Activated naive CD4-positive, alpha-beta T cell (primary cell): ENCODE data around the gene MMS22L.

Experiments
- DNase-seq, 4 experiments: peaks; one replicate each; lab custom pipeline; 2025; lab: John Stamatoyannopoulos, UW

The MMS22L gene, protein sequence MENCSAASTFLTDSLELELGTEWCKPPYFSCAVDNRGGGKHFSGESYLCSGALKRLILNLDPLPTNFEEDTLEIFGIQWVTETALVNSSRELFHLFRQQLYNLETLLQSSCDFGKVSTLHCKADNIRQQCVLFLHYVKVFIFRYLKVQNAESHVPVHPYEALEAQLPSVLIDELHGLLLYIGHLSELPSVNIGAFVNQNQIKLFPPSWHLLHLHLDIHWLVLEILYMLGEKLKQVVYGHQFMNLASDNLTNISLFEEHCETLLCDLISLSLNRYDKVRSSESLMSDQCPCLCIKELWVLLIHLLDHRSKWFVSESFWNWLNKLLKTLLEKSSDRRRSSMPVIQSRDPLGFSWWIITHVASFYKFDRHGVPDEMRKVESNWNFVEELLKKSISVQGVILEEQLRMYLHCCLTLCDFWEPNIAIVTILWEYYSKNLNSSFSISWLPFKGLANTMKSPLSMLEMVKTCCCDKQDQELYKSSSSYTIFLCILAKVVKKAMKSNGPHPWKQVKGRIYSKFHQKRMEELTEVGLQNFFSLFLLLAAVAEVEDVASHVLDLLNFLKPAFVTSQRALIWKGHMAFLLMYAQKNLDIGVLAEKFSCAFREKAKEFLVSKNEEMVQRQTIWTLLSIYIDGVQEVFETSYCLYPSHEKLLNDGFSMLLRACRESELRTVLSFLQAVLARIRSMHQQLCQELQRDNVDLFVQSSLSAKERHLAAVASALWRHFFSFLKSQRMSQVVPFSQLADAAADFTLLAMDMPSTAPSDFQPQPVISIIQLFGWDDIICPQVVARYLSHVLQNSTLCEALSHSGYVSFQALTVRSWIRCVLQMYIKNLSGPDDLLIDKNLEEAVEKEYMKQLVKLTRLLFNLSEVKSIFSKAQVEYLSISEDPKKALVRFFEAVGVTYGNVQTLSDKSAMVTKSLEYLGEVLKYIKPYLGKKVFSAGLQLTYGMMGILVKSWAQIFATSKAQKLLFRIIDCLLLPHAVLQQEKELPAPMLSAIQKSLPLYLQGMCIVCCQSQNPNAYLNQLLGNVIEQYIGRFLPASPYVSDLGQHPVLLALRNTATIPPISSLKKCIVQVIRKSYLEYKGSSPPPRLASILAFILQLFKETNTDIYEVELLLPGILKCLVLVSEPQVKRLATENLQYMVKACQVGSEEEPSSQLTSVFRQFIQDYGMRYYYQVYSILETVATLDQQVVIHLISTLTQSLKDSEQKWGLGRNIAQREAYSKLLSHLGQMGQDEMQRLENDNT

DNA sequence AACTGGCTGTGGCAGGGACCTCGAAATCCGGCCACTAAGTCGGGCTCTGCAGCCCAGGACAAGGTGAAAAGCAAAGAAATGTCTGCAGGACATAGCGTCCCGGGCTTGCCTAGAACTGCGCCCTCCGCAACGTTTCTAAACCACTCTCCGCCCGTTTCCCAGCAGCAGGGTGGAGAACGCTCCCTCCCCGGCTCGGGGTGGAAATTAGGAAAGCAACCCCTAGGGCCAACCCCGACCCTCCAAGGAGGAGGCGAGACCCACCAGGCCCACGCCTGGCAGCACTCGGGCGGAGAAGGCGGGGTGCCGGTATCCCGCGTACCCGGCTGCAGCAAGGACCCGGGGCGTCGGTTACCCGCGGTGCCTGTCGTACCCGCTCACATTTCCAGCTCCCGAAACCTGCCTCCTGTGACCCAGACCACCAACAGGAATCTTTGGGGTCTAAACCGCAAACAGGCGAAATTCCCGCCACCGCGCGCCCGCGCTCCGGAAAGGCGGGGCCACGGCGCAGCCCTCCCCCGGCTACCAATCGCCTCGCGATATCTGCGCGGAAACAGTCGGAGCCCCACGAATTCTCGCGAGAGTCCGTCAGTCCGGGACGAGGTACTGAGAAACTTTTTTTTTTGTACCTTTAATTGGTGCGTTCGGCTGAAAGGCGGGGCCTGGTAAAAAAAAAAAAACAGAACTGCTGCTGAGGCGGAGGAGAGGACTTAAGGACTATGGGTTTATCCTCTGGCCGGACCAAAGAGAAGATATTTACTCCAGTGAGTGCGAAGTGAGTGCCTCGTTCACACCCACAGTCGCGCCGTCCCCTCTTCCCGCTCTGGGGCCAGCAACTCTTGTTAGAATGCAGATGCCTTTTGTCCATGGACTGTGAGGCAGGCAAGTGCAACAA, at the start of gene MMS22L:
Gene MMS22L, minus strand, starts transcription at position 491 of the 892 bp plus-strand sequence. CDS start 739 bp downstream, outside the sequence.
- DNase-seq: peak; percentile 75 to 85 (median 80)

DNA sequence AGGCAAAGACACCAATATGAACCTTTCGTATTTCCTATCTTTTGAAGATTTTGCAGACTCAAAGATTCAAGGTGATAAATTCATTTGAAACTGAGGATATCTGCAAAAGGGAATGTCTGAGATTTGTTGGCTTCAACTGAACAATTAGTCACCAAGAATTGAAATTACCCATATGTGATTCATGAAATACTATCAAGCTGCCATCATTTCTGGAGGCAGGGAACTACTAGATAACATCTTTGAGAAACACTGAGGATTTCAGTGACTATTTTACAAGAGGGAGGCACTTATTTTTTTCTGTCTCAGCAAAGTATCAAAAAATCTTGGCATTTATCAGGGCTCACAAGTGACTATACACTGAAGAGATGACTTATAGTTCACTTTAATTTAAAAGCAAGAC, 39.8 kb upstream of the MMS22L start:
- DNase-seq: no peak

DNA sequence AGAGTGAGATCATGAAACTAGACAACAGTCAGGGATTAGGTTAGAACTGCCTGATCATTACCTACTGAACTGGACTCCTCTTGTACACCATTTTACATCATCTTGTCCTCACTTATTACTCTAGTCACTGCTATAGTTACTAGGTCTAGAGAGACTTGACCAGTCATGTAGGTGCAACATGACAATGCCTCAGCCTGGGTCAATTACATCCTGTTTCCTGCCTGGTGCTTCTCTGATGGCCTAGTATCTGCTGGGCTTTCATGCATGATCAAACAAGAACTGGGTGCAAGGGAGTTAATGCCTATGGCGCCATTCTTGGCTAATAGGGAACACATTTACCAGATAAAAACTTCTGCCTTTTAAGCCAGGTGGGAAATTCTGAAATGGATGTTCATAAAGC, 39.2 kb upstream of the MMS22L start:
- DNase-seq: no peak

DNA sequence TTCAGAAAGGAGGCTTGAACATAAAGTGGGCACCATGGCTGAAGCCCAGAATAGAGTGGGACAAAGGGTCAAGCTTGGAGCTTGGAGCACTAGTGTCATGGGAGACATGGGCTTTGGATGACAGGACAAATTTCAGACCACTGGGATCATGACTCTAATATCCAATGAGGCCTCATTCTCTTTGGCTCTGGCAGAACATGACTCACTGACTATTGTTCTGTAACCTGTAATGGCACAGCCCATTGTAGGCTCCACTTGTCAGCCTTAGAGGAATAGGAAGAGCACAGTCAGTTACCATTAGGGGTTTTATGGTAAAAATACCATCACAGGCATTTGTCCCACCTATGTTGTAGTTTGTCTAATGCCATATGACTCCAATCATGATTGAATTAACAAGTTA, 34.0 kb upstream of the MMS22L start:
- DNase-seq: no peak

DNA sequence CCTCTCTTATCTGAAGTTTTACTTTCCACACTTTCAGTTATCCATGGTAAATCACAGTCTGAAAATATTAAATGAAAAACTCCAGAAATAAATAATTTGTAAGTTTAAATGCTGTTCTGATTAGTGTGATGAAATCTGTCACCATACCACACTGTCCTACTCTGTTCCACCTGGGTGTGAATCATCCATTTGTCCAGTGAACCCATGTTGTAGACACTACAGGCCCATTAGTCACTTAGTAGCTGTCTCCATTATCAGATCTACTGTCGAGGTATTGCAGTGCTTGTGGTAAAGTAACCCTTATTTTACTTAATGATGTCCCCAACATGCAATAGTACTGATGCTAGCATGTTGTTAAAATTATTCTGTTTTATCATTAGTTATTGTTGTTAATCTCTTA, 29.2 kb upstream of the MMS22L start:
- DNase-seq: no peak

DNA sequence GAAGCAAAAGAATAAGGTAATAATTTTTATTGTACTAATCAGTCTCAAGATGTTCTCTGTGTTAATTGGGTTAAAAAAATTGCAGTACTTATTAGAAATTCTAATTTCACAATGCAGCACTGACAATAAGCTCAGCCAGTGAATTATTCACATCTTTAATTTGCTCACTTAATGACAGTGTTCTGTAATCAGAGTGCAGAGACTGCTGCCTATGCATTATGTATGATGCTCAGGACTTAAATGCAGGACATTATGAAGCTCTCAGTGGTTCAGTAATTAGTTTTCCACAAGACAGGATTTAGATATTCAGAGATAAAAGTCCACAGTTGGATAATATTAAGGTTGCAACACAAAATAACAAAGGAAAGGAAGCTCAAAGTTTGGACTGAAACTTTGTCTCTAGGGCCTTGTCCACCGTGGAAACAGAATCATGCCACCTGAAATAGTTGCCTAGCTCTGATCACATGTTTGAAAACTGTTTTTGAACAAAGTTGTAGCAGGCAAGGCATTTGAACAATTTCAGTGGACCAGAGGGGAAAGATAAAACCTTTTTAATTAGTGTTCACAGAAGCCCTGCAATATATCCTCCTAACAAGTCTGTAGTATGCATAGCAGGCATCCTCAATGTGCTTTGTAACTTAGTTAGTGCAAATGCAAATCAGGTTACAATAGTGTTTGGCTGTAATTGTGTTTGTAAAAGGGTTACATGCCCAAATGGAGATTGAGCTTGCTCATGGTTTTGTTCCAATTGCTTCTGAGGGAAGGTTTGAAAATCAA, 23.7 kb upstream of the MMS22L start:
- DNase-seq: no peak

DNA sequence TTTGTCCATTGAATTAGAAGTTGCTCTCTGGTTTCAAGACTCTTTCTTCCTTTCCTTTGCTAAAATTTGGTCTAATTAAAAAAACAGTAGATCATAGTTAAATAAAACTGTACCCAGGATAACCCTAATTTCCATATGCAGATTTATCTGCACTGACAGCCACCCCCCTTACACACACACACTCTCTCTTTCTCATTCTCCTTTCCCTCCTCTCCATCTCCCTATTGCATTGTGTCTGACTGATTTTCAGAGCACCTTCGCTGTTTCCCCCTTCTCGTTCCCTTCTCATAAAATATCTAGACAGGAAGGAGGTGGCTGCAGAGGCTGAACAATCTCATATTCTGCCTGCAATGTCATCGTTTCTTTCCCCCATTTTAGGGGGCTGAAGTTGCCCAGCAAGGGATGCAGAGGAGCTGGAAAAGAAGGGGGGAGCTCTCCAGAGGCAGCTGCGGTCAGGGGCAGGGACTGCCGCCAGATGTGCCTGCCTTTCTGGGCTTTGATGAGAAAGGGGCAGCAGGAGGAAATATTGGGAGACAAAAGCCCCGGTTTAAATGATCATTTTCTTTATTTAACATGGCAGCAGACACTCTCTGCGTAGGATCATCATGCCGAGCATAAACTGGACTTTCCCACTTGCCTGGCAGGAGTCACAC, 22.5 kb upstream of the MMS22L start:
- no peak for DNase-seq

DNA sequence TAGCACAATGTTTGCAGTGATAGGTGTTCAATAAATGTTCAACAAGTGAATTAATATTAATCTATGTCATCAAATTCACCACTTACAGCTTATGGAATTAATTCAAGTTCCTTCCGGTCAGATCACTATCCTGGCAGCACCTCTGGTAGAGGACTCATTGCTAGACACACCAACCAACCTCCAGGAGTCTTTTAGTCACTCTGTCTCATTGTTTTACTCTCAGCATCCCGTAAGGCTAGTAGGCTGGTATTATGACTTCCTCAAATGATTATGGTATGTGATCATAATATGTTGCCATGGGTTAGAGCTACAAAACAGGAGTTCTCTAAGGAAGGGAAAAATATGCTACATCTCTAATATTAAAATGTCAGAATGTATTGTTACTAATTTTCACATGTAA, 21.7 kb upstream of the MMS22L start:
- DNase-seq: no peak

DNA sequence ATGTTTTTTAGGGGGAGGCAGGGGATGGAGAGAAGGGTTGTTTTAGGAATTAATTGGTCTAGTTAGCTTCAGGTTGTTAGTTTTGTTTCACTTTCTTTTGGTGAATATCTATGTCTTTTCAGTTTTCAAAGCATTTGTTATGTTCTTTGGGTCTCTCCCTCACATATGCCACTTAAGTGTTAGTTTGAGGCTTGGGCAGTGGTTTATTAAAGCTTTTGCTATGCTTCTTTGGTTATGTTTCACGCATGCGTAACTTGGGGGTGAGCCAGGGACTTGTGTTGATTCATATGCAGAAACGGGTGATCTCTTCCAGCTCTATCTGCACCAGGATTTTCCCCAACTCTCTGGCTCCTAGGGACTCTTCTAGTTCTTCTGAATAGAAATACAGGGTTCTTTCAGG, 11.4 kb upstream of the MMS22L start:
- no peak for DNase-seq

DNA sequence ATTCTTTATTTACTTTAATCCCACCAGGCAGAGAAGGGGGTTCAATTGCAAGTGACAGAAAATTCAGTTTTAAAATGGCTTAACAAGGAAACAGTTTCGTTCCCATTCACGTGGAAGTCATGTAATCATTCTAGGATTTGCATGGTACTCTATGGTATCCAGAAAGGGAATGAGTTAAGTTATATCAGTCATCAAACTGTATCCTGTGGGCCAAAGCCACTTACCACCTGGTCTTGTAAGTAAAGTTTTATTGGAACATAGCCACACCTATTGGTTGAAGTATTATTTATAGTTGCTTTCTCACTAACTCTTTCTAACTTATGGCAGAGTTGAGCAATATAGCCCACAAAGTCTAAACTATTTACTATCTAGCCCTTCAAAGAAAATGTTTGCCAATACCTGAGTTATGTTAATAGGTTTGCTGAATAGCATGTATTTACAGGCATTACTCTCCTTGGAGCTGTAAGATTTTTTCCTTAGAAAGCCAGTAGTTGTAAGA, 10.2 kb upstream of the MMS22L start:
- no peak for DNase-seq

DNA sequence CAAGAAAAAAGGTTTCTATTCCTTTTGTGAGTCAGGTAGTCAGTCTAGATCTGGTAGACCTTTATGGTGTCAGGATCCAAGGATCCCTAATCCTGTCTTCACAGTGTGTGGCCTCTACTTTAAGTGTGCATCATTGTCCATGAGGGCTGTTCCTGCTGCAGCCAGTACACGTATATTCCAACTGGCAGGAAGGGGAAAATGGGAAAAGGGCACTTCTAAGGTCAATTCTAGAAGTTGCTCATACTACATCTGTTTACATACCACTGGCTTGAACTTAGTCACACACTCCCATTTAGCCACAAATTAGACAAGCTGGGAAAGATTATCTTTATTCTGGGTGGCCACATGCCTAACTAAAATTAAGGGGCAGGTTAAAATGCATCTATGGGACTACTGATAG, 9.7 kb upstream of the MMS22L start:
- no peak for DNase-seq

DNA sequence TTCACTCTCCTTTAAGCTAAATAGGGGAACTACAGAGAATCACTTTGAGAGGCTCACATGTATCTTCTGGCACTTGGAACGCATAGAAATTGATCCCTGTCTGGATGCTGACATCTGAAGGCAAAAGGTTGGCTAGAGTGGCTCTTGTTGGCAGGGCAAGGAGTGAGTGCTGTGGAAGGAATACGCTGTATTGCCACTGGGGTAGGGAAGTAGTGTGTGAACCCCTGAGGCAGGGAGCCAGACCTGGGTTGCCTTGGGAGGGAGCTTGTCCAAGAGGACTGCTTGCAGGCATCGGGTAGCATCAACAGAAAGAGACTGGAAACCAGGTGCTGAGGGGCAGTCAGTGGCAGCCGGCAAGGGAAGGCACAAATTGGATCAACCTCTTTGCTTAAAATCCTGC, 8.9 kb upstream of the MMS22L start:
- DNase-seq: no peak

DNA sequence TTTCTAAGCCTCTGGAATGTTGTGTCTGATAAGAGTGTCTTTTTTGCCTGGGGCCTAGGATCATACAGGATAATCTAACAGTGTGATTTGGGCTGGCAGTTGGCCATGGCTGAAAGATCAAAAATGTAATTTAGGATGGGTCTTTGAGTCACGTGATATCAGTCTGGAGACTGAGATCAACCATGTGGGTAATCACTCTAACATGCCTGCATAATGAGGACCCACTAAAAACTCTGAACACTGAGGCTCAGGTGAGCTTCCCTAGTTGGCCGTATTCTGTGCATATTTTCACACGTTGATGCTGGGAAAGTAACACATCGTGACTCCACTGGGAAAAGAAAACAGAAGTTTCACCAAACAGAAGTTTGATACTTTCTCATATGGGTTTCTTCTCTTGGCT, 6.3 kb upstream of the MMS22L start:
- no peak for DNase-seq

DNA sequence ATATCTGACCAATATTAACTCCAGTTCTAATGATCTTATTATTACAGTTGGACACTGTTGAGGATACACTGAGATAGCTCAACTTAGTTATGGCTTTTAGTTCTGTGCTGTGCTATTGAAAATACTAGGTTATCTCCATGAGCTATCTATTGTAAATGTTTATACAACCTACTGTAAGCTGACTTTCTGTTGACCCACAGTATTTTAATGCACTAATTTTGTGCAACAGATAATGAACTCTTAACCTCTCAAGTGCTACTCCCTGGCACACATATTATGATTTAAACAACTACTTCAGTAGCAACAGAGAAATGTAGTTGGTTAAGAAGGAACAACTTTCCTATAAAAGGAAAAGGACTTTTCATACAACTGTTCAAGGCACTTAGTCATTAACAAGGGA, 5.2 kb upstream of the MMS22L start:
- DNase-seq: no peak

DNA sequence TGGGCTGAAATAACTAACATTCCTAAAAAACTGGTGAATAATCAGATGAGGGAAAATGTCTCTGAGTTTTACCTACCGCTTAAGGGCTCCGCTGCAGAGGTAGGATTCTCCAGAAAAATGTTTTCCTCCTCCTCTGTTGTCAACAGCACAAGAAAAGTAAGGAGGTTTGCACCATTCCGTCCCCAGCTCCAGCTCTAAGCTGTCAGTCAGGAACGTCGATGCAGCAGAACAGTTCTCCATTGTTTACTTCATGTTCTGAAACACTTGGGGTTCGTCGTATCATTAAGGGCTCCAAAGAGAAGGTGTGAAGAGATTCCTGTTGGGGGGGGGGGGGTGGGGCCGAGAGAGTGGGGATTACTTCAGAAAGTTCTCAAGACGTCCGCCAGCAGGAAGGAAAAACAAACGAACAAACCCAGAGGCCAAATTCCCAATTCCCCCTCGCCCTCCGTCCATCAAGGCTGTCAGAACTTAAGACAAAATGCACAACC, 734 bp downstream of the MMS22L start:
- no peak for DNase-seq

DNA sequence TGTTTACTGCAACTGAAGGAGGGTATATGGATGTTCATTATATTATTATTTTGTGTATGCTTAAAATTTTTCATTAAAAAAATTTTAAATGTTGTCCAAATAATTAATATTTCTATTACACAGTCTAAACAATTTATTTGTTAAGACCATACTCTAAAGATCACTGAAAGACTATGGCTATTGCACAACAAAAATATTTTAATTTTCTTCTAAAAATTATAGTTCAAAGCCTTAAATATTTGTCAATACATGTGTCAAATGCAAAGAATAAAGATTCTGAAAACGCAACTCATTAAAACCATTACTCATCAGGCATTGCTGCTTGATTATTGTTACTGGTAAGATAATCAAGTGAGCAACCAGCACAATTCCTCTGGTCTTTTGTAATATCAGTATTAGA, 2.2 kb downstream of the MMS22L start:
- DNase-seq: no peak

DNA sequence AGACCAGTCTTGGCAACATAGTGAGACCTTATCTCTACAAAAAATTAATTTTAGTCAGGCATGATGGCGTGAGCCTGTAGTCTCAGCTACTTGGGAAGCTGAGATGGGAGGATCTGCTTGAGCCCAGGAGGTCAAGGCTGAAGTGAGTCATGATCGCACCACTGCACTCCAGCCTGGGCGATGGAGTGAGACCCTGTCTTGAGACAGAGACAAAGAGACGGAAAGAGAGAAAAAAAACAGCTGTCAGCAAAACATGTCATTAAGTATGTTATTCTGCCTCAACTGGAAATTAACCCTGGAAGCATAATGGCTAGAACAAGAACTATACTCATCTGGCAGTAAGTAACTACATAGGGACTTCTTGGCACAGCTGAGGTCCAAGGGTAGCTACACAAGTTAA, 7.2 kb downstream of the MMS22L start:
- DNase-seq: no peak

DNA sequence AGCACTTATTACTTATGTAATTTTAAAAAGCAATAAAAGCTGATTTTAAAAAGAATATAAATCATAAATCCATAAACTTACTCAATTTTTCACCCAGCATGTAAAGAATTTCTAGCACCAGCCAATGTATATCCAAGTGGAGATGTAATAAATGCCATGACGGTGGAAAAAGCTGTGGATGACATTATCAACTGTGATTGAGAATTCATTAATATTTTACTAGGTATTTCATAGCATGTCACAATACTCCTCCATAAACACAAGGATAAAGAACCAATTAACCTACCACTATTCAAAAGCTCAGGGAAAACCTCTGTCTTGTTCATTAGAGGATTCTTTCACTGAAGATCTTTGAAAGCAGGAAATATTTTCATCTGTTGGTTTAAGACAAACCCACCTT, 13.2 kb downstream of the MMS22L start:
- no peak for DNase-seq

DNA sequence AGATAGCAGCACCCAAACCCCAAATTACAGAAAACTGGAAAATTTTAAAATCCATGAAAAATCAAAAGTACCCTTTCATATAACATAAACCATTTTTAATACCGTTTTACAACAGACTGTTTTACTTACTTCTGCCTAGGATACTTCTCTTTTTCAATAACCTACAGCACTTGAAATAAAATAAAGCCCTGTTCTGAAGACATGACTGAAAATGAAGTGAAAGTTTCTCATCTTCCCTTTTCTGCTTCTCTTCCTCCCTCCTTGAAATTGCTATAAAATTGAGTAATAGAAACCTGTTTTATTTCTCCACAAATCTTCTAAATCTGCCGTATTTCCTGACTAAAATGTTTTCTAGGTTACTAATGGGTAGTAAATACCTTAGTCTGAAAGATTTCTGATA, 20.3 kb downstream of the MMS22L start:
- DNase-seq: no peak

DNA sequence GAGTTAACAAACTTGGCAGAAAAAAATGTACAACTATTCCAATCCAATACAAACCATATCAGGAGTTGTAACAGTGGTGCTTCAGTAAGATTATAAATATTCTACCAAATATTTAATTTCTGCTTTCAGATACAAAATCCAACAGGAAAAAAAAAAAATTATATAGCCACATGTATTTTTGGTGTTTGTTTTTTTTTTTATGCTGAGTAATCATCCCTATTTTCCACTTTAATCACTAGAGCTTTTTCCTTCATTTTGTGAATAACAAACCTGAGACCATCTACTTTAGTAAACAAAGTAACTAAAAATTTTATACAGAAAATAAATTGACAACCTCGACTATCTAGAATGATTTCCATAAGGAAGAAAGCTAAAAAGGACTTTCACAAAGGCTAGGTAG, 36.2 kb downstream of the MMS22L start:
- DNase-seq: no peak
